Measurements from ENCODE around the gene CAST. TPM values are rescaled to one million over a fixed set of nuclear protein-coding genes. Genes with fewer than 3 reads are reported as not detected.

The CAST gene
- total RNA-seq, 1 donor from 2014 or later: 182 TPM

- no peak overlapping the region for H3K4me3 ChIP-seq (ENCODE audit: low read depth, low read length)
- H3K36me3 ChIP-seq (ENCODE audit: control insufficient read depth, insufficient read depth, low read length): peaks cover 4% of the 10 kb centered on the region
- no peak for FAIRE-seq
- no peak for DNase-seq (ENCODE audit: low read depth)
- no peak for TF ChIP-seq CTCF (IDR thresholded peaks at IDR 0.05; ENCODE audit: insufficient read depth, low read length, severe bottlenecking)
- H3K27me3 ChIP-seq (ENCODE audit: control insufficient read depth, insufficient read depth, low read length): no peaks in the 10 kb centered on the region
Measured at GRCh38 chr5:96716716-96717115, 54.5 kb downstream of the CAST start.

GRCh38 chr5:96717874-96718273, 55.7 kb downstream of the CAST start:
- DNase-seq (ENCODE audit: low read depth) (peak; percentile 79), FAIRE-seq (no peak)
- H3K36me3 ChIP-seq (ENCODE audit: control insufficient read depth, insufficient read depth, low read length): peaks cover 5% of the 10 kb centered on the region
- no peaks in the 10 kb centered on the region for H3K27me3 ChIP-seq (ENCODE audit: control insufficient read depth, insufficient read depth, low read length)
- TF ChIP-seq CTCF (IDR thresholded peaks at IDR 0.05; ENCODE audit: insufficient read depth, low read length, severe bottlenecking): no peak
- no peak overlapping the region for H3K4me3 ChIP-seq (ENCODE audit: low read depth, low read length)

GRCh38 chr5:96718635-96719077, 56.5 kb downstream of the CAST start:
- TF ChIP-seq CTCF (IDR thresholded peaks at IDR 0.05; ENCODE audit: insufficient read depth, low read length, severe bottlenecking): no peak
- Histone ChIP-seq H3K36me3 (ENCODE audit: control insufficient read depth, insufficient read depth, low read length) (peaks cover 5% of the 10 kb centered on the region), H3K4me3 (ENCODE audit: low read depth, low read length) (no peak overlapping the region), H3K27me3 (ENCODE audit: control insufficient read depth, insufficient read depth, low read length) (no peaks in the 10 kb centered on the region)
- DNase-seq (ENCODE audit: low read depth): peak; percentile 100
- peak; percentile 98 for FAIRE-seq

- Histone ChIP-seq H3K4me3 (ENCODE audit: low read depth, low read length) (no peak overlapping the region), H3K36me3 (ENCODE audit: control insufficient read depth, insufficient read depth, low read length) (peaks cover 5% of the 10 kb centered on the region), H3K27me3 (ENCODE audit: control insufficient read depth, insufficient read depth, low read length) (no peaks in the 10 kb centered on the region)
- peak; percentile 7 for TF ChIP-seq CTCF (IDR thresholded peaks at IDR 0.05; ENCODE audit: insufficient read depth, low read length, severe bottlenecking)
- DNase-seq (ENCODE audit: low read depth) (no peak), FAIRE-seq (no peak)
Measured at GRCh38 chr5:96720408-96720807, 58.2 kb downstream of the CAST start.

DNA sequence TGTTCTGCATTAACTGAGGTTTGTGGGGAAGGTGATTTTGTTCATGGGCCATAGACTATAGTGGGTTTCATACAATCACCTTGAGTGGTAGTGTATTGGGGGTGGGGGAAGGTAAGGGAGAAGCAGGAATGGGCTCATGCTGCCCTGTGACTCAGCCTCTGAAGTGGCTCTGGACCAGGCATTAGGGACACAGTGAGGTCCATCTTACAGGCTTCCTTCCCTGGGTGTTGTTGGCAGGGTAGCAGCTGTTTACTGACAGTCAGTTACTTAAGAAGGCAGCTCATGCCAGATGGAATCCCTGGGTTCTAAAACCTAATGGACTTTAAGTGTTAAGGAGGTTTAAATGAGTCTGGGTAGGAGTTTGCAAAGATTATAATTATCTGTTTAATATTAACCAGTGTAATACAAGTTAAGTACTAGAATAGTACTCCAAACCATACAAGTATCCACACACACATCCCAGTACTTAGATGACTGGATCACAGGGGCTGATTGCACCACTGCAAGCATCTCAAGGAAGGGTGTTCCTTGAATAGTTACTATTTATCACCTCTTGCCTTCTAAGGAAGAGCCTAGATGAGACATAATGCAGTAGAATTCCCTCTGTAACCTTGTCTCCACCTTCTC, 59.3 kb downstream of the CAST start:
- no peaks in the 10 kb centered on the region for H3K27me3 ChIP-seq (ENCODE audit: control insufficient read depth, insufficient read depth, low read length)
- H3K4me3 ChIP-seq (ENCODE audit: low read depth, low read length): no peak overlapping the region
- FAIRE-seq (no peak), DNase-seq (ENCODE audit: low read depth) (peak; percentile 30)
- H3K36me3 ChIP-seq (ENCODE audit: control insufficient read depth, insufficient read depth, low read length): peaks cover 4% of the 10 kb centered on the region
- TF ChIP-seq CTCF (IDR thresholded peaks at IDR 0.05; ENCODE audit: insufficient read depth, low read length, severe bottlenecking): no peak

DNA sequence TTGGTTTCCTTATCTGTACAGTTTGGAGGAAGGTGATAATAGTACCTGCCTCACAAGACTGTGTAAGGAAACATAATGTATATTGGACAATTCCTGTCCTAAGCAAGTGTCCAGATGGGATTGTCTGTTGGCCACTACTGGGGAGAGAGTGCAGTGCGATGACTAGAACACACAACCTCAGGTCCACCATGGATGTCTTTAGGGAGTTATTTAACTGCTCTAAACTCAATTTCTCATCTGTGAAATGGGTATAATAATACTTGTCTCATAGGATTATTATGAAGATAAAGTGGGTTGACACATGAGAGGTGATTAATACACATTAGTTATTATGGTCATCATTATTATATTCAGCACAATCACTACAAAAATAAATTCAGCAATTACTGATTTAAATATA, 63.1 kb downstream of the CAST start:
- H3K27me3 ChIP-seq (ENCODE audit: control insufficient read depth, insufficient read depth, low read length): no peaks in the 10 kb centered on the region
- DNase-seq (ENCODE audit: low read depth) (no peak), FAIRE-seq (no peak)
- no peak for TF ChIP-seq CTCF (IDR thresholded peaks at IDR 0.05; ENCODE audit: insufficient read depth, low read length, severe bottlenecking)
- peaks cover 8% of the 10 kb centered on the region for H3K36me3 ChIP-seq (ENCODE audit: control insufficient read depth, insufficient read depth, low read length)
- H3K4me3 ChIP-seq (ENCODE audit: low read depth, low read length): no peak overlapping the region

All from bronchial epithelial cell (primary cell).